SKM-1 (cell line): Measurements from ENCODE around the gene GPR176.

ENCODE experiments used
- DNase-seq: peaks from one replicate; lab custom pipeline; 2025; ENCODE audit not compliant: unreplicated experiment; lab: John Stamatoyannopoulos, UW

Gene GPR176

DNA sequence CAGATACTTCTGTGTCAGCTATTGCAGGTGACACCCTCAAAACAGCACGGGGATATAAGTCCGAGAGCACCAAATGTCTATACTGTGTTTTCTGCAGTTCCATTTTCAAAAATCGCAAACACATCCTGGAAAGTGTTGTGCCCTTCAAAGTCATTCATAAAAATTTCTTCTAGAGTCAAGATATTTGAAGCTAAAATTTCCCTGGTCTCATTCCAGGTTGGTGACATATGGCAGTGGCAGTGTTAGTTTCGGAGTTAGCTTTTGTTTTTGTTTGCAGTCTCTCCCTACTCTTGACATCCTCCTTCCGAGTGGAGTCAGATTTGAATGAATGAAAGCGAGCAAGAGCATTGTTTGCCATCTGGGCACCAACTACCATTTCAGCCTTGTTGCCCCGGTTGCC is 134.2 kb downstream of the GPR176 start:
- no peak for DNase-seq

DNA sequence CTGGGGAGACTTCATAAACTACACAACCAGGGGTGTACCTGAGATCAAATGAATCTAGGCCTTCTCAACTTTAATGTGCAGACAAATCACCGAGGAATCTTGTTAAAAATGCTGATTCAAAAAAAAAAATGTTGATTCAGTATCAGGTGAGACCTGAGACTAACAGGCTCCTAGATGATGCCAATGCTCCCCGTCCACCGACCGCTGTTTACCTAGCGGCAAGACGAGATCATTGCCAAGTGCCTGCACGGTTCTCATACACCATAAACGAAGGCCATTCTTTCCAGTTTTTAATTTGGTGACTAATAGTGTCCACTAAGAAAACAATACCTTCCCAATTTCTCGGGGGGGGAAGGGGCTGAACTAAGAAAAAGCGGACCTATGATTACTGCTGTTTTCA is 134.9 kb downstream of the GPR176 start:
- no peak for DNase-seq

DNA sequence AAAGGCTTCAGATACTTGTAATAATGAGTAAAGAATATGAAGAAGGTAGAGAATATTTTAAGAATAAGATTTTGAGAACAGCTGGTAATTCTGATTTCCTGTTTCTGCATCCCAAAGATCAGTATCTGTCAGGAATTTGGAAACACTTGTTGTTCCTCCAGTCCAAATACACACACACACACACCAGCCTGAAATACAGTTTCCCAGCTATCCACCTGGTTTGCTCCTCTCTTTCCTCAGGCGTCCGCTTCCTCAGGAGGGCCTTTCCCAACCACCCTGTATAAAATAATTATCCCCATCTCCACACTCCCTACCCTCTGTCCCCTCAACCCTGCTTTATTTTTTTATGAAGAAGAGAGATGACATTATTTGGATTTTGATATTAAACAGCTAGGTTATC is 135.4 kb downstream of the GPR176 start:
- DNase-seq: no peak

DNA sequence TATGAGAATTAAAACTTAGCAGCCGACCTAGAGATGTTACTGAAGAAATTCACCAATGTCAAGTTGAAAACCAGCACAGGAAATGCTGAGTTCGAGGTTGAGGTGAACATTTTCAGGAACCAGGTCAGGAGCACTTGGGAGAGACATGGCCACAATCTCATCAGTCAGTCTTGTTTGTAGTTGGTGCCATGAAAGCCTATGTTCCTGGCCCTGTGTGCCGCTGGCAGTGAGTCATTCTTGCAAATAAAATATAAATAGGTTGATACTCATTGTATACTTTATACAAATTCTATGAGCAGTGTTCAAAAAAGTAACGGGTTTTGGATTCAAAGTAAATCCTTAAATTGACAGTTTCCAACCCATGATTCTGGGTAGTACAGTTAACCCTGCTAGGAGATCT is 135.9 kb downstream of the GPR176 start:
- DNase-seq: no peak

DNA sequence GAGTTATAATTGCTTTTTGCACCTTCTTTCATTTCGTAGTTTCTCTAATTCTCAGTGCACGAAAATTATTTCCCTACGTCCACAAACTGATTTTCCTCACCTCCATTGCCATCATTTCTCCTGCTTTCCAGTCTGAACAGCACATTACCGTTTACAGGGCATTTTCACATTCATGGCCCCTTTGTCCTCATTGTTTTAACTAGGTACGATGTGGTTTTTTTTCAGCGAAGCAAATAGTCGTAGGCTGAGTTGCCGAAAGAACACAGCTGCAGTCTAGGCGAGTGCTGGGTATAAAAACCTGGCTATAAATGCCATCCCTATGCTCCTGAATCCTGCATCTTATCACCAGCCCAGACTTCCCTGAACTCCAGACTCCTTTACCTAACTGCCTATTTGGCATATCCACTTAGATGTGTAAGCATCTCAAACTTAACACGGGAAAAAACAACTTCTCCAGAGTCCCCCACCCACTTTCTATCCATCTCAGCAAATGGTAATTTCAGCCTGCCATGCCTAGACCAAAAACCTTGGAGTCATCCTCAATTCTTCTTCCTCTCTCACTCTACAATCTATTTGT is 136.7 kb downstream of the GPR176 start:
- DNase-seq: no peak

DNA sequence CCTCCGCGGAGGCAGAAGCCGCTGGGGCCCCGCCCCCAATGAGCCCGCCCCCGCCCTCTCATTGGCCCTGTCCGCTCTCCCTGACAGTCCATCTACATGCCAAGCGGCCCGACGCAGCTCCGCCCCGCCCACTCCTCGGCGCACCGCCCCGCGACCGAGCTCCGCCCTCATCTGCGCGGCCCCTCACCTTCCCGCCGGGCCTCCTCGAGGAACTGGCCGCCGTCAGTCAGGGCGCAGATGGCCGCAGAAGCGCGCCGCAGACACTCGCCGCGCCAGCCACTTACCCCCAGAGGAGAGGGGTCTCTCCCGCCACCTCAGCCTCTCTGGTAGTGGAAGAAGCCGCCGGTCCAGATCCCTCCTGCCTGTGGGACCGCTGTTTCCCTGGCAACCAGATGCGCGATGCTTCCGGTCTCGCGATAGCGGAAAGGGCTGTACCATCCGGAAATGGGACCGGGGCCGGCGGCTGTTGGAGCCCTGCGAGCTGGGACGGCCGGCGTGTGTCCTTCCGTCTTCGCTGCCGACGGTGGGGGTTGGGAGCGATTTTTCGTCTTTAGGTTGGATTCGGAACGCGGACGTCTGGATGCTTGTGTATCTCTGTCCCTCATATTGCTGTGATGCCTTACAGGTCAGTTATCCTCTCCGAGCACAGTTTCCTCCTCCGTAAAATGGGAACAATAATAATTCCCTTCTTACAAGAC is 137.5 kb downstream of the GPR176 start, which contains the start of gene FSIP1:
Gene FSIP1 (minus strand): TSS at position 401 of the 698 bp plus-strand sequence. CDS start 6,317 bp downstream, outside the sequence.
- peak; percentile 95 for DNase-seq

DNA sequence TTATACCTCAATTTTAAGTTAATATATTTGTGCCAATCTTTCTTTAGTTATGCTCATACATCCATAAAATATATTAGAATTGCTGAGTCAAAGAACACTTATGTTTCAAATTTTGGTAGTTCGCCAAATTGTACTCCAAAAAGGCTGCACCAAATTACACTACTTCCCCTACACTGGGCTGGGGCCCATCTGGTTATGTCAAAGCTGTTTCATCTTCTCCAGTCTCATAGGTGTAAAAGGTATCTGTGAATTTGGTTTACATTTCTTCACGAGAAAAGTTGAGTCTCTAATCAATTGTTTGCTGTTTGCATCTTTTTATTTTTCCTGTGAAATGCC is 138.1 kb downstream of the GPR176 start:
- no peak for DNase-seq

DNA sequence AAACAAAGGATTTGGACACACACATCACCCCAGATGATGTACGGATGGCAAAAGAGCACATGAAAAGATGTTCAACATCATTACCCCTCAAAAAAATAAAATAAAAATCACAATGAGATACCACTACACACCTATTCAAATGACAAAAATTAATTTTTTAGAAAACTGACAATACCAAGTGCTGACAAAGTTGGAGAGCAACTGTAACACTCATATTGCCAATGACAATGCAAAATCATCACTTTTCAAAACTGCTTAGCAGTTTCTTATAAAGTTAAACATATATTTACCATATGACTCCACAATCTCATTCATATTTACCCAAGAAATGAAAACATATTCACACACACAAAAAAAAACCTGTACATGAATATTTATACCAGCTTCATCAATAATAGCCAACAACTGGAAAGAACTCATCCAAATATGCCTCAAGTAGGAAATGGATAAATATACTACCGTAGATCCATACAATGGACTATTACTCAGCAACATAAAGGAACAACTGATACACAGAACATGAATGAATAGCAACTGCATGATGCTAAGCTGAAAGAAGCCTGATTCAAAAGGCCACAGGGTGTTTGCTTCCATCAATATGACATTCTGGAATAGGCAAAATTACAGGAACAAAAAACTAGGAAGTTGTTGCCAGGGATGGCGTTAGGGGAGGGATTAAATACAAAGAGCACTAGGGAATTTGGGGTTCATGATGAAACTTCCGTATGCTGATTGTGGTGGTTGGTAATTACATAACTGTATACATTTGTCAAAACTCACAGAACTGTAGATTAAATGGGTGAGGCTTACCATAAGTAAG is 138.7 kb downstream of the GPR176 start:
- peak; percentile 49 for DNase-seq

DNA sequence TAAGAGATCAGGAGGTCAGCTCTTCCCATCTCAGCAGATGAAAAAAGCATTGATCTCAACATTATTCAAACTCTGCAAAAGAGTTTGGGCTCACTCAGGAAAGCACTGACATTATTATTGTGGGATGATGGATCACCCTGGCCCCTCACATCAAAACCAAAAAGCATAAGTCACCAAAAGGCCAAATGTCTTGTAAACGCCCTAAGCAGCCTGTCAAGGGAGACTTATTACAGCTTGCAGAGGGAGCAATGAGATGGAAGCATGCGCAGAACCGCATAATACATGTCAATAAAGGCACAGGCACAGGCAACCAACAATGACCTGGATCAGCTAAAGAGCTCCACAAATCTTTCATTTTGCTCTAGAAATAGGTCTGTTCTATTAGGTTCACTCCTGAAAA is 142.0 kb downstream of the GPR176 start:
- no peak for DNase-seq

DNA sequence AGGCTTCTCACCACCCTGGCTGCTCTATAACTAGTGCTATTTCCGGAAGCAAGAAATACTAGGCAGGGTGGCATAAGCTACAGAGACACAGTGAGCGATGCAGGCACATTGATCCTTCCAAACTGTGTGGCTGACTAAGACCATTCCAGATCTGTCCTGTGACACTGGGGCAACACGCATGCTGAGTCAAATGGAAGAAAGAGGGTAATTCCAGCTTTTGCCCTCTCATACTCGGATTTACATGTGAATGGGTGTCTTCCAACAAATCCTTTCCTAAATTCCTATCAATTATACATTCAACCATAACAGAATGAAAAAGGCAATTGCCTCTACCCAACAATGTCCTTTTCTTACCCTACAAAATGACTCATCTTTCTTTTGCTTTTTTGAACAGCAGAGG is 142.6 kb downstream of the GPR176 start:
- no peak for DNase-seq

DNA sequence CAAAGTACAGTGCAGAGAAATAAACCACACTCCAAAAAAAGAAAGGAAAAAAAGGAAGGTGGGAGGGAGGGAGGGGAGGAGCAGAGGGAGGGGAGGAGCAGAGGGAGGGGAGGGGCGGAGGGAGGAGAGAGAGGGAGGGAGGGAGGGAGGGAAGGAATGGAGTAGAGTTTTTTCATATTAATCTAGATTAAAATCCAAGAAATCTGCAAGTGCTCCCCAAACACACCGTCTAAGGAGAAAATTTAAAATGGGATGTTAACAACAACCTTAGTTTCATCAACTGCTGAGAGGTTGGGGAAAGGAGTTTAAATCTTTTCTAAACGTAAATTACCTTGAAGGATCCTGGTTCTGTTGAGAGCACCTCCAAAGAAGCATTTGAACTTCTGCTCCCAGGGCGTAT is 144.0 kb downstream of the GPR176 start:
- DNase-seq: no peak

DNA sequence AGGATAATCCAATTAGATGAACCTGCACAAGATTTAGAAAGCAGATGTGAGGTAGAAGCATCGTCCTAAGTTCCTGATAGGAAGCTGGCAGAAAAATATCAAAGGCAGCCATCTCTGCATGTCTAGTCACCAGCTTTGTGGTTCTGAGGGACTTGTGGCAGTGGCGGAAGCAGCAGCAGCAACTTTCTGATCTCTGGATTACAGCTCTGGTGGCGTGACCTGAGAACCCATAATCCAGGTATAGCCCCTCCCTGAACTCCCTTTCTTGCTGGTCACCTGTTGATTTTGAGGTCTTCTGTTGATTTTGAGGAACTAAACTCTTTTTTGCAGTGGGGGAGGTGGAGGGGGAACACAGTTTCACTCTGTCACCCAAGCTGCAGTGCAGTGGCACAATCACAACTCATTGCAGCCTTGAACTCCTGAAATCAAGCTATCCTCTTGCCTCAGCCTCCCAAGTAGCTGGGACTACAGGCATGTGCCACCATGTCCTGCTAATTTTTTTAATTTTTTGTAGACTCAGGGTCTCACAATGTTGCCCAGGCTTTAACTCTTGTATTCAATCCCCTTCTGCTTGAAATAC is 145.3 kb downstream of the GPR176 start:
- peak; percentile 10 for DNase-seq

DNA sequence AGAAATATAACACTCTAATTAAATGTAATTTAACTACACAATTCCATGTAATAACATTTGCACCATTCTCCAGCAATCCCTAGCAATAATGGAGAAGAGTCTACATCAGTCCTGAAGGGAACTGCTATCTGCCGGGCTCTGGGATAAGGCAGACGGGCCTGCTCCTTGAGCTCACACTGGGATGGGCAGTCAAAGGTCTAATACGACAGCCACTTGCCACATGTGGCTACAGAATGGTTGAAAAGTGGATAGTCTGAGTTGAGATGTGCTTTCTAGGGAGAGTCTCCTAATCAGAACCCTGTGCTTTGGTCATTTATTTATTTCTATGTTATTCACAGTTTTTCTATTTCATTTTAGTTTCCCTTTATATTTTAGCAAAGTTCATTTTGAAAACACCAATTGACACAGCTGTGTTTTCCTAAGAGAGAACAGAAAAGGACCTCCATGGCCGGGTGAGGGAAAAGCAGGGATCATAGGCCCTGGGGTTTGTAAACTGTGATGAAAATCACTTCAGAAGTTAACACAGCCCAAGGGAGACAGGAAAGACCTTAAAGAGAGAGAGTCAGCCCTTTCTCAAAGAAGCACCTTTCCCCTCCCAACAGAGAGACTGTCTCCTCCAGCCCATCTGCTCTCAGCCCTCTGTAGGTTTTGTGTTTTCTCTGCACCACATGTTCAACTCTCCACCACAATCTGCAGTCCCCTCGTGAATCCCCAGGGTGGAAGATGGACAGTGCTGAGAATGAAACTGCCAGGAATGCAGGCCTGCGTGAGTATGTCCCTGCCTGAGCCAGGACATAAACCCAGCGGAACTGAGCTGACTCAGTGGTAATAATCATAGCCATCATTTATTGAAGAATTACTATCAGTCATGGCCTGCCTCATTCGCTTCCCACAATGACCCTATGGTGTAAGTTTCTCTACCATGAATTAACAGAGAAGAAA is 149.0 kb downstream of the GPR176 start:
- no peak for DNase-seq

DNA sequence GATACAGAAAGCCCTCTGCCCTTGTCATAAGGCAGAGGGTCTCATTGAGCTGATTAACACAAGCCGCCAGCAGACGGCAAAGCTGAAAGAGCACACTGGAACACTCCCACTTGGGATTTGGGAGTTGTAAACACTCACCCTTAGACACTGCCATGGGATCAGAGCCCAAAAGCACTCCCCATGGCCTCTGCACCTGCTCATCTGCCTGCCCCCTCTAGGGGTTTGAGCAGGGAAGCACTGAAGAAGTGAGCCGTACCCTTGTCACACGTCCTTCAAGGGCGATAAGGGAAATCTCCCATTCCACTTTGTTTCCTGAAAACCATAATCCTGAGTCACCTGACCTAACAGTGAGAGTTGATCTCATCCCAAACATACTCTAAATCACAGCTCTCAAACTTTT is 152.1 kb downstream of the GPR176 start:
- DNase-seq: no peak

DNA sequence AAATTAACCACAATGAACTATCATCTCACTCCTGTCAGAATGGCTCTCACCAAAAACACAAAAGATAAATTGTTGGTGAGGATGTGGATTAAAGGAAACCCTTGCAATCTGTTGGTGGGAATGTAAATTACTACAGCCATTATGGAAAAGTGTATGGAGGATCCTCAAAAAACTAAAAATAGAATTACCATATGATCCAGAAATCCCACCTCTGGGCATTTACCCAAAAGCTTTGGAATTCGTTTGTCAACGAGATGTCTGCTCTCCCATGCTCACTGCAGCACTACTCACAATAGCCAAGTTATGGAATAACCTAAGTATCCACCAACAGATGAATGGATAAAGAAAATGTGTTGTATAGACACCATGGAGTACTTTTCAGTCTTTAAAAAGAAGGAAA is 159.1 kb downstream of the GPR176 start:
- DNase-seq: no peak

DNA sequence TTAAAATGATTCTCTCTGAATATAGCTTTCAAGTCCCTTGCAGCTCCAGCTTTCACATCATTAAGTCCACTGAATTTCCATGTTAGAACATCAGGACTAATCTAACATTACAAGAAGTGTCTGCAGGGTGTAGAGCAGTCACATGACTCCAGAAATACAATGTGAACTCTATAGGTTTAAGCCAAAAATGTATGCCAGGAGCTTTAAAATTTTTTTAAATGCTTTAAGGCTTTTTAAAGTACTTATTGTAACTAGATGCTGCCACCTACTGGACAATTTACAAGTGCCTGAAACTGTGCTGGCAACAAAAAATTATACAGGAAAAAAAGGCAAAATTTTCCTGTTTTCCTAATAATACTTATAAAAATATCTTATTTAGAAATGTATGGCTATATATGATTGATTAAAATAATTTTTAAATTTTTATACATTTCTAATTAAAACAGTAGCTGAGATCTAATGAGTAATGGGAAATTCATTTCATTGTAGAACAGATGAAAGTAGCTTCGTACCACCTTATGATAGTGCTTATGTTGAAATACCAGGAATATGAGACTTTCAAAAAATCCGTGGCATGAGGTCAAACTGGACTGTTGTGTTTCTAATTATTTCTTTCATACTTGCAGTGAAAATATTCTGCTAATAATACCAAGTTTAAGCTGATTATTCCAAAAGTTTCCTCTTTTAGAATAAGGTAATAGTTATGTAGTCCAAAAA is 163.1 kb downstream of the GPR176 start:
- DNase-seq: peak; percentile 27

DNA sequence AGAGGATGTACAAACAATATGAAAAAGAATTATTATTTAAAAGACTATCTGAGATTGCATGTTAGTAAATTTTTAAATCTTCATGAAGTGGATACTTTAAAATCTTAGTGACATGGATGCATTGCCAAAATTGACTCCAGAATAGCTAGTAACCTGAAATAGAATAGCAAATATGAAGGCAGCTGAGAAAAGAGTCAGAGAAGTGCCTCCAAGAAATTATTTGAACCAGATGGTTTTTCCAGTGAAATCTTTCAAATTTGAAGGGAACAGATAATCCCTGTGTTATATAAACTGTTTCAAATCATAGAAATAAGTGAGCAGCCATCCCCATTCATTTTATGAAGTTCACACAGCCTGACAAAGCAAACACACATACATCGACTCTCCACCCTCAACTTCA is 167.1 kb downstream of the GPR176 start:
- no peak for DNase-seq

DNA sequence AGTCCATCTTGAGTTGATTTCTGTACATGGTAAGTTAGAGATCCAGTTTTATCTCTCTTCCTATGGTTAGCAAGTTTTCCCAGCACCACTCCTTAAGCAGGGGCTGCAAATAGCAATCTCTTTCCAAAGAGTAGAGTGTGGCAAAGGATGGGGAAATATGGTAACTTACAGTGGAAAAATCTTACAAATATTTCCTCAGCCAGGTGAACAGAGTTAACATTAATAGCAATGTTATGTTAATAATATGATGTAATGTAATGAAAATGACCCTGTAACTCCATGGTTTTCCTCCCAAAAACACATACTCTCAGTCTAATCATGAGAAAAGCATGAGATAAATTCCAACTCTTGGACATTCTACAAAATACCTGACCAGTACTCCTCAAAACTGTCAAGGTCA is 167.8 kb downstream of the GPR176 start:
- DNase-seq: no peak
